ENCODE measurements around the gene IL31RA.

DNA sequence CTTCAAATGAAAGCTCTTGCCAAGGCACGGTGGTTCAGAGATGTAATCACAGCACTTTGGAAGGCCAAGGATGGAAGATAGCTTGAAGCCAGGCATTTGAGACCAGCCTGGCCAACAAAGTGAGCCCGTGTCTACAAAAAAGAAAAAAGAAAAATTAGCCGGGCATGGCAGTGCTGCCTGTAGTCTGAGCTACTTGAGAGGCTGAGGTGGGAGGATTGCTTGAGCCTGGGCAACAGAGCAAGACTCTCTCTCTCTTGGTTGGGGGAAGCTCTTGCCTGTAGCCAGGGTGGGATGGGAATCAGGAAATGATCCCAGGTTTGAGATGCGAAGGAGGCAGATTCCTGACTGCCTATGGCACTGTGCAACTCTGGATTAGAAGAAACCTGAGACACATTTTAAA lies 81.5 kb downstream of the IL31RA start:
- no peak for TF ChIP-seq CBFB (CRISPR knock-in tag; IDR thresholded peaks at IDR 0.05; ENCODE audit: low read depth)
- TF ChIP-seq, protein P1, sequence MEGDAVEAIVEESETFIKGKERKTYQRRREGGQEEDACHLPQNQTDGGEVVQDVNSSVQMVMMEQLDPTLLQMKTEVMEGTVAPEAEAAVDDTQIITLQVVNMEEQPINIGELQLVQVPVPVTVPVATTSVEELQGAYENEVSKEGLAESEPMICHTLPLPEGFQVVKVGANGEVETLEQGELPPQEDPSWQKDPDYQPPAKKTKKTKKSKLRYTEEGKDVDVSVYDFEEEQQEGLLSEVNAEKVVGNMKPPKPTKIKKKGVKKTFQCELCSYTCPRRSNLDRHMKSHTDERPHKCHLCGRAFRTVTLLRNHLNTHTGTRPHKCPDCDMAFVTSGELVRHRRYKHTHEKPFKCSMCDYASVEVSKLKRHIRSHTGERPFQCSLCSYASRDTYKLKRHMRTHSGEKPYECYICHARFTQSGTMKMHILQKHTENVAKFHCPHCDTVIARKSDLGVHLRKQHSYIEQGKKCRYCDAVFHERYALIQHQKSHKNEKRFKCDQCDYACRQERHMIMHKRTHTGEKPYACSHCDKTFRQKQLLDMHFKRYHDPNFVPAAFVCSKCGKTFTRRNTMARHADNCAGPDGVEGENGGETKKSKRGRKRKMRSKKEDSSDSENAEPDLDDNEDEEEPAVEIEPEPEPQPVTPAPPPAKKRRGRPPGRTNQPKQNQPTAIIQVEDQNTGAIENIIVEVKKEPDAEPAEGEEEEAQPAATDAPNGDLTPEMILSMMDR (IDR thresholded peaks at IDR 0.05) = no peak
- TF ChIP-seq, protein P2, sequence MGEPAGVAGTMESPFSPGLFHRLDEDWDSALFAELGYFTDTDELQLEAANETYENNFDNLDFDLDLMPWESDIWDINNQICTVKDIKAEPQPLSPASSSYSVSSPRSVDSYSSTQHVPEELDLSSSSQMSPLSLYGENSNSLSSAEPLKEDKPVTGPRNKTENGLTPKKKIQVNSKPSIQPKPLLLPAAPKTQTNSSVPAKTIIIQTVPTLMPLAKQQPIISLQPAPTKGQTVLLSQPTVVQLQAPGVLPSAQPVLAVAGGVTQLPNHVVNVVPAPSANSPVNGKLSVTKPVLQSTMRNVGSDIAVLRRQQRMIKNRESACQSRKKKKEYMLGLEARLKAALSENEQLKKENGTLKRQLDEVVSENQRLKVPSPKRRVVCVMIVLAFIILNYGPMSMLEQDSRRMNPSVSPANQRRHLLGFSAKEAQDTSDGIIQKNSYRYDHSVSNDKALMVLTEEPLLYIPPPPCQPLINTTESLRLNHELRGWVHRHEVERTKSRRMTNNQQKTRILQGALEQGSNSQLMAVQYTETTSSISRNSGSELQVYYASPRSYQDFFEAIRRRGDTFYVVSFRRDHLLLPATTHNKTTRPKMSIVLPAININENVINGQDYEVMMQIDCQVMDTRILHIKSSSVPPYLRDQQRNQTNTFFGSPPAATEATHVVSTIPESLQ (CRISPR knock-in tag; IDR thresholded peaks at IDR 0.05) = no peak
- TF ChIP-seq, protein P3, sequence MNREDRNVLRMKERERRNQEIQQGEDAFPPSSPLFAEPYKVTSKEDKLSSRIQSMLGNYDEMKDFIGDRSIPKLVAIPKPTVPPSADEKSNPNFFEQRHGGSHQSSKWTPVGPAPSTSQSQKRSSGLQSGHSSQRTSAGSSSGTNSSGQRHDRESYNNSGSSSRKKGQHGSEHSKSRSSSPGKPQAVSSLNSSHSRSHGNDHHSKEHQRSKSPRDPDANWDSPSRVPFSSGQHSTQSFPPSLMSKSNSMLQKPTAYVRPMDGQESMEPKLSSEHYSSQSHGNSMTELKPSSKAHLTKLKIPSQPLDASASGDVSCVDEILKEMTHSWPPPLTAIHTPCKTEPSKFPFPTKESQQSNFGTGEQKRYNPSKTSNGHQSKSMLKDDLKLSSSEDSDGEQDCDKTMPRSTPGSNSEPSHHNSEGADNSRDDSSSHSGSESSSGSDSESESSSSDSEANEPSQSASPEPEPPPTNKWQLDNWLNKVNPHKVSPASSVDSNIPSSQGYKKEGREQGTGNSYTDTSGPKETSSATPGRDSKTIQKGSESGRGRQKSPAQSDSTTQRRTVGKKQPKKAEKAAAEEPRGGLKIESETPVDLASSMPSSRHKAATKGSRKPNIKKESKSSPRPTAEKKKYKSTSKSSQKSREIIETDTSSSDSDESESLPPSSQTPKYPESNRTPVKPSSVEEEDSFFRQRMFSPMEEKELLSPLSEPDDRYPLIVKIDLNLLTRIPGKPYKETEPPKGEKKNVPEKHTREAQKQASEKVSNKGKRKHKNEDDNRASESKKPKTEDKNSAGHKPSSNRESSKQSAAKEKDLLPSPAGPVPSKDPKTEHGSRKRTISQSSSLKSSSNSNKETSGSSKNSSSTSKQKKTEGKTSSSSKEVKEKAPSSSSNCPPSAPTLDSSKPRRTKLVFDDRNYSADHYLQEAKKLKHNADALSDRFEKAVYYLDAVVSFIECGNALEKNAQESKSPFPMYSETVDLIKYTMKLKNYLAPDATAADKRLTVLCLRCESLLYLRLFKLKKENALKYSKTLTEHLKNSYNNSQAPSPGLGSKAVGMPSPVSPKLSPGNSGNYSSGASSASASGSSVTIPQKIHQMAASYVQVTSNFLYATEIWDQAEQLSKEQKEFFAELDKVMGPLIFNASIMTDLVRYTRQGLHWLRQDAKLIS (CRISPR knock-in tag; IDR thresholded peaks at IDR 0.05; ENCODE audit: borderline replicate concordance) = no peak
- TF ChIP-seq JUN (CRISPR knock-in tag; IDR thresholded peaks at IDR 0.05) = no peak
- no peak for TF ChIP-seq SMAD3 (CRISPR knock-in tag; IDR thresholded peaks at IDR 0.05; ENCODE audit: borderline replicate concordance)

Measured in WTC11 (cell line).